Mononuclear cell (primary cell): ENCODE measurements around the gene TAOK3. TPM values are rescaled to one million over a fixed set of nuclear protein-coding genes. Genes with fewer than 3 reads are reported as not detected.

Experiments
- H3K27me3 ChIP-seq: 2 replicates; pipeline ENCODE4 v1.6.0; 2011; ENCODE audit warnings: low read length, control low read depth; ENCODE audit not compliant: insufficient read depth
- H3K4me1 ChIP-seq: 2 replicates; pipeline ENCODE4 v1.5.1; 2011; ENCODE audit warnings: mild to moderate bottlenecking, low read length, control low read depth; ENCODE audit not compliant: insufficient read depth
- H3K4me3 ChIP-seq: 2 replicates; pipeline ENCODE4 v1.5.1; 2011; ENCODE audit warnings: mild to moderate bottlenecking, low read length, moderate library complexity
- H3K9me3 ChIP-seq: 2 replicates; pipeline ENCODE4 v1.5.1; 2011; ENCODE audit warnings: low read depth, mild to moderate bottlenecking, control low read depth, low read length
- total RNA-seq: library from RNA; depleted of rRNA; stranded (reverse); fragments of >200 nt; gene quantifications from one replicate; pipeline ENCODE4 v1.2.3, GENCODE V29; 2012

Gene TAOK3
- total RNA-seq, 1 donor: 58.6 TPM

GRCh38 chr12:118377021-118377883 is 4.5 kb upstream of the TAOK3 start:
- Histone ChIP-seq H3K4me3 (peak overlapping the region; percentile 92), H3K27me3 (no peaks in the 10 kb centered on the region), H3K9me3 (no peaks in the 10 kb centered on the region), H3K4me1 (peaks cover 38% of the 10 kb centered on the region)

GRCh38 chr12:118376089-118377020 is 3.6 kb upstream of the TAOK3 start, which contains the start of gene SUDS3:
Gene SUDS3, plus strand, starts transcription at chr12:118376555. Its CDS starts 137 bp downstream, at chr12:118376692.
- no peaks in the 10 kb centered on the region for H3K9me3 ChIP-seq
- peaks cover 39% of the 10 kb centered on the region for H3K4me1 ChIP-seq
- no peaks in the 10 kb centered on the region for H3K27me3 ChIP-seq
- peak within 1 kb of the TSS; percentile 92 for H3K4me3 ChIP-seq

GRCh38 chr12:118375348-118375747 is 2.6 kb upstream of the TAOK3 start:
- H3K9me3 ChIP-seq: no peaks in the 10 kb centered on the region
- no peaks in the 10 kb centered on the region for H3K27me3 ChIP-seq
- peaks cover 48% of the 10 kb centered on the region for H3K4me1 ChIP-seq
- no peak overlapping the region for H3K4me3 ChIP-seq

- H3K27me3 ChIP-seq: no peaks in the 10 kb centered on the region
- no peaks in the 10 kb centered on the region for H3K9me3 ChIP-seq
- no peak overlapping the region for H3K4me3 ChIP-seq
- peaks cover 50% of the 10 kb centered on the region for H3K4me1 ChIP-seq
These were observed 2.2 kb upstream of the TAOK3 start for GRCh38 chr12:118374909-118375308.

- Histone ChIP-seq H3K9me3 (no peaks in the 10 kb centered on the region), H3K4me1 (peaks cover 53% of the 10 kb centered on the region), H3K4me3 (no peak overlapping the region), H3K27me3 (no peaks in the 10 kb centered on the region)
These were observed 1.5 kb upstream of the TAOK3 start for GRCh38 chr12:118374126-118374725.

GRCh38 chr12:118373616-118374015 is 909 bp upstream of the TAOK3 start:
- Histone ChIP-seq H3K4me3 (peak overlapping the region; percentile 56), H3K9me3 (no peaks in the 10 kb centered on the region), H3K27me3 (no peaks in the 10 kb centered on the region), H3K4me1 (peaks cover 58% of the 10 kb centered on the region)

- Histone ChIP-seq H3K27me3 (no peaks in the 10 kb centered on the region), H3K9me3 (no peaks in the 10 kb centered on the region), H3K4me3 (peak overlapping the region; percentile 94), H3K4me1 (peaks cover 51% of the 10 kb centered on the region)
These were observed 1.1 kb downstream of the TAOK3 start for GRCh38 chr12:118371321-118372282.

GRCh38 chr12:118370601-118371000 is 2.1 kb downstream of the TAOK3 start:
- Histone ChIP-seq H3K4me3 (no peak overlapping the region), H3K4me1 (peaks cover 48% of the 10 kb centered on the region), H3K9me3 (no peaks in the 10 kb centered on the region), H3K27me3 (no peaks in the 10 kb centered on the region)

- Histone ChIP-seq H3K4me1 (peaks cover 56% of the 10 kb centered on the region), H3K9me3 (no peaks in the 10 kb centered on the region), H3K4me3 (no peak overlapping the region), H3K27me3 (no peaks in the 10 kb centered on the region)
These were observed 3.9 kb downstream of the TAOK3 start for GRCh38 chr12:118368821-118369220.

- Histone ChIP-seq H3K9me3 (no peaks in the 10 kb centered on the region), H3K27me3 (no peaks in the 10 kb centered on the region), H3K4me3 (no peak overlapping the region), H3K4me1 (peaks cover 63% of the 10 kb centered on the region)
These were observed 10.8 kb downstream of the TAOK3 start for GRCh38 chr12:118361889-118362288.

GRCh38 chr12:118361092-118361404 is 11.7 kb downstream of the TAOK3 start:
- Histone ChIP-seq H3K4me1 (peaks cover 68% of the 10 kb centered on the region), H3K9me3 (no peaks in the 10 kb centered on the region), H3K4me3 (no peak overlapping the region), H3K27me3 (no peaks in the 10 kb centered on the region)

- H3K4me3 ChIP-seq: peak overlapping the region; percentile 38
- H3K4me1 ChIP-seq: peaks cover 70% of the 10 kb centered on the region
- H3K9me3 ChIP-seq: no peaks in the 10 kb centered on the region
- no peaks in the 10 kb centered on the region for H3K27me3 ChIP-seq
These were observed 13.2 kb downstream of the TAOK3 start for GRCh38 chr12:118359541-118359915.

- no peaks in the 10 kb centered on the region for H3K27me3 ChIP-seq
- H3K4me1 ChIP-seq: peaks cover 67% of the 10 kb centered on the region
- peak overlapping the region; percentile 38 for H3K4me3 ChIP-seq
- no peaks in the 10 kb centered on the region for H3K9me3 ChIP-seq
These were observed 13.8 kb downstream of the TAOK3 start for GRCh38 chr12:118358612-118359540.
